Lower lobe of right lung (tissue), 2 donors: Measurements from ENCODE around the gene ATP10B. TPM values are rescaled to one million over a fixed set of nuclear protein-coding genes. Genes with fewer than 3 reads are reported as not detected.

ENCODE experiments used
- ATAC-seq, 2 donors: fragments of 200-7000 bp; cut with Tn5 transposase; one replicate each; pipeline ENCODE4 v1.9.1; 2020 to 2022; ENCODE audit warnings: mild to moderate bottlenecking in 2 of 2, moderate library complexity in 2 of 2
- DNase-seq: peaks from one replicate; pipeline ENCODE4 v3.0.0-alpha.2; 2020
- H3K27ac ChIP-seq: fragments of 200-600 bp; one replicate; pipeline ENCODE4 v1.8.0; 2022
- H3K27me3 ChIP-seq: fragments of 200-600 bp; one replicate; pipeline ENCODE4 v1.8.0; 2022; ENCODE audit warnings: low read depth
- H3K36me3 ChIP-seq: fragments of 200-600 bp; one replicate; pipeline ENCODE4 v1.8.0; 2022; ENCODE audit warnings: mild to moderate bottlenecking
- H3K4me1 ChIP-seq: fragments of 200-600 bp; one replicate; pipeline ENCODE4 v1.8.0; 2022
- H3K4me3 ChIP-seq: fragments of 200-600 bp; one replicate; pipeline ENCODE4 v1.8.0; 2022; ENCODE audit warnings: mild to moderate bottlenecking
- H3K9me3 ChIP-seq: fragments of 200-600 bp; one replicate; pipeline ENCODE4 v1.8.0; 2022
- CTCF ChIP-seq: fragments of 200-600 bp; IDR thresholded peaks from one replicate; pipeline ENCODE4 v1.8.0; 2022; ENCODE audit warnings: antibody characterized with exemption, mild to moderate bottlenecking
- intact Hi-C: fragments of 100-400 bp; cut with DNase I; formaldehyde crosslinking; loops from one replicate; pipeline ENCODE4 v1.11.0; 2022
- total RNA-seq: library from RNA; stranded (reverse); fragmentation: NEBNext Ultra II Directional; extraction: Animal tissue kit (Norgen Biotek cat#: 25700); gene quantifications from one replicate; pipeline ENCODE4 v1.2.1, GENCODE V29; 2021
- donor health status: DM: no; HTN: yes; CAD: no; lungs with severe emphysema.

ATP10B gene
- total RNA-seq, 1 donor from 2014 or later: not detected

- no peak overlapping the region for H3K27ac ChIP-seq
- no peak for ATAC-seq
- intact Hi-C loops: no loop called here
Measured at GRCh38 chr5:160655717-160656116, 196.3 kb downstream of the ATP10B start.

GRCh38 chr5:160651692-160652645 lies 200.0 kb downstream of the ATP10B start:
- Histone ChIP-seq H3K27ac (no peak overlapping the region), H3K9me3 (no peaks in the 10 kb centered on the region), H3K36me3 (no peaks in the 10 kb centered on the region), H3K4me3 (no peak overlapping the region), H3K27me3 (no peaks in the 10 kb centered on the region), H3K4me1 (no peaks in the 10 kb centered on the region)
- DNase-seq (no peak), ATAC-seq (no peak)
- intact Hi-C loops: no loop called here
- TF ChIP-seq CTCF: no peak

More at GRCh38 chr5:160655717-160656116, 196.3 kb downstream of the ATP10B start:
- TF ChIP-seq CTCF: no peak
- Histone ChIP-seq H3K4me3 (no peak overlapping the region), H3K27me3 (no peaks in the 10 kb centered on the region), H3K36me3 (no peaks in the 10 kb centered on the region), H3K4me1 (no peaks in the 10 kb centered on the region), H3K9me3 (no peaks in the 10 kb centered on the region)
- DNase-seq: no peak

GRCh38 chr5:160649304-160649703 lies 202.7 kb downstream of the ATP10B start:
- Histone ChIP-seq H3K9me3 (no peaks in the 10 kb centered on the region), H3K4me3 (no peak overlapping the region), H3K27ac (no peak overlapping the region), H3K36me3 (no peaks in the 10 kb centered on the region), H3K4me1 (no peaks in the 10 kb centered on the region), H3K27me3 (no peaks in the 10 kb centered on the region)
- TF ChIP-seq CTCF: peak; percentile 33
- no peak for DNase-seq
- intact Hi-C loops: no loop called here
- ATAC-seq: peak in 1 of 2 donors; percentile 41

- H3K36me3 ChIP-seq: no peaks in the 10 kb centered on the region
- no peaks in the 10 kb centered on the region for H3K27me3 ChIP-seq
- ATAC-seq (no peak), DNase-seq (no peak)
- H3K9me3 ChIP-seq: no peaks in the 10 kb centered on the region
- no peak overlapping the region for H3K4me3 ChIP-seq
- no peaks in the 10 kb centered on the region for H3K4me1 ChIP-seq
- no peak for TF ChIP-seq CTCF
- intact Hi-C loops: no loop called here
- no peak overlapping the region for H3K27ac ChIP-seq
Measured at GRCh38 chr5:160646033-160646432, 206.0 kb downstream of the ATP10B start.

GRCh38 chr5:160643616-160644240 lies 208.3 kb downstream of the ATP10B start:
- H3K4me3 ChIP-seq: no peak overlapping the region
- H3K9me3 ChIP-seq: no peaks in the 10 kb centered on the region
- H3K27me3 ChIP-seq: no peaks in the 10 kb centered on the region
- peak in 1 of 2 donors; percentile 28 for ATAC-seq
- intact Hi-C loops: no loop called here
- no peak for DNase-seq
- H3K27ac ChIP-seq: no peak overlapping the region
- TF ChIP-seq CTCF: no peak
- no peaks in the 10 kb centered on the region for H3K4me1 ChIP-seq
- no peaks in the 10 kb centered on the region for H3K36me3 ChIP-seq
